Fibroblast of mammary gland (primary cell): ENCODE results near the gene MSX1.
A peak's percentile ranks its signal among the peaks of the same experiment; 100 is the strongest.

Experiments
- DNase-seq: peaks from one replicate; pipeline ENCODE4 v3.0.0-alpha.2; 2010; ENCODE audit warnings: low read depth
- H3K4me3 ChIP-seq: 2 replicates; pipeline ENCODE4 v1.5.1; 2011; ENCODE audit warnings: low read depth, mild to moderate bottlenecking, low read length, moderate library complexity; ENCODE audit not compliant: control insufficient read depth
- TF ChIP-seq, protein P1 (sequence below): conservative IDR thresholded peaks from 2 replicates; pipeline ENCODE4 v1.5.1; 2011; ENCODE audit warnings: low read depth, low read length, inconsistent platforms; ENCODE audit not compliant: control insufficient read depth, insufficient read depth

MSX1 gene

DNA sequence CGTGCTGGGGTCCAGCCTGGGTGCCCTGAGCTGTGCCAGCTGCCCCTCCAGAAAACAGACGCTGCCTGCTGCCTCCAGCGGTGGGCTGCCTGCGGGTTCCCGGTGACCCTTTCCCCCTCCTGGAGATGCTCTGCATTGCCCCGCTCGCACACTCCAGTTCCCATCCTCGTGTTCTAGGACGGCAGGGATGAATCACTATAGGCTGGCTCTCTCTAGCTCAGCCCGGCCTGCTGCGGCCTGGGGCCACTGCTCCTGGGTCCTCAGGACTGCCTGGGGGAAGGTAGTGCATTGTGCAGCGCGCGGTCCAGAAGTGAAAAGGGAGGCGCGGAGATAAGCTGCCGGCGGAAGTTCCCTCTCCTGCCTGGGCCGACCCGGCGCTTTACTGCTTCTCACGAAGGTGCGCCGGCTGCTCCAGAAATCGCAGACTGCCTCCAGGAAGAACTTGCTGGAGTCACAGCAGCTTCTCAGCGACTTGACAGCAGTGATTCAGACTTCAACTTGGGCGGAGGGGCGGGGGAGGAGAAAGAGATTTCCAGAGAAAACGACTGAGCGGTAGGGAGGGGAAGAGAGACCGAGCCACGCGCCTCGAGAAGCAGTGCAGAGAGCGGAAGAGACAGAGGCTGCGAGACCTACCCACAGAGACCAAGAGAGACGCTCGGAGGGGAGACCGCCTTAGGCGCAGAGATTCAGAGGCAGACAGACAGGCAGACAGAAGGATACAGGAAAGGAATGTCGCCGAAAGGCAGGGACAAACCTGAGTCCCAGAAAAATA, 6.7 kb upstream of the MSX1 start:
- peak overlapping the region; percentile 38 for H3K4me3 ChIP-seq
- TF ChIP-seq, protein P1, sequence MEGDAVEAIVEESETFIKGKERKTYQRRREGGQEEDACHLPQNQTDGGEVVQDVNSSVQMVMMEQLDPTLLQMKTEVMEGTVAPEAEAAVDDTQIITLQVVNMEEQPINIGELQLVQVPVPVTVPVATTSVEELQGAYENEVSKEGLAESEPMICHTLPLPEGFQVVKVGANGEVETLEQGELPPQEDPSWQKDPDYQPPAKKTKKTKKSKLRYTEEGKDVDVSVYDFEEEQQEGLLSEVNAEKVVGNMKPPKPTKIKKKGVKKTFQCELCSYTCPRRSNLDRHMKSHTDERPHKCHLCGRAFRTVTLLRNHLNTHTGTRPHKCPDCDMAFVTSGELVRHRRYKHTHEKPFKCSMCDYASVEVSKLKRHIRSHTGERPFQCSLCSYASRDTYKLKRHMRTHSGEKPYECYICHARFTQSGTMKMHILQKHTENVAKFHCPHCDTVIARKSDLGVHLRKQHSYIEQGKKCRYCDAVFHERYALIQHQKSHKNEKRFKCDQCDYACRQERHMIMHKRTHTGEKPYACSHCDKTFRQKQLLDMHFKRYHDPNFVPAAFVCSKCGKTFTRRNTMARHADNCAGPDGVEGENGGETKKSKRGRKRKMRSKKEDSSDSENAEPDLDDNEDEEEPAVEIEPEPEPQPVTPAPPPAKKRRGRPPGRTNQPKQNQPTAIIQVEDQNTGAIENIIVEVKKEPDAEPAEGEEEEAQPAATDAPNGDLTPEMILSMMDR = peak; percentile 49
- DNase-seq = peak; percentile 79

DNA sequence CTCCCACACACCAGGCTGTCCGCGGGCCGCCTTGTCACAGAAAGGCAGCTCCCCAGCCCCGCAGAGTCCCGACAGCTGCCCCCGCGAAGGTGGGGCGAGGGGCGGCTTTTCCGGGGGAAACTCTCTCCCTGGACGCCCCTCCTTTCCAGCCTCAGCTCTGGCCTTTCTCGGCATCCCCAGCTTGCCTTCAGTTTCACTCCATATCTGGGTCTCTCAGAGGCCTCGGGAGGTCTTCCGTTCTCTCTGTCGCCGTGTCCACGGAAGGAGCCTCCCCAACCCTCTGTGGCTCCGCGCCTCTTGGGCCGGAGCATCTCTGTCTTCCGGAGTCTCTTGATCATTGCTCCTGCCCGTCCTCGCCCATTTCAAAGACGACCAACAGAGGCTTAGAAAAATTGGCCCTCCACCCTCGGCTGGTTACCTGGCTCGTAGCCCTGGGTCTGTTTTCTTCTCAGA, 6.1 kb upstream of the MSX1 start:
- DNase-seq = no peak
- peak overlapping the region; percentile 38 for H3K4me3 ChIP-seq
- TF ChIP-seq, protein P1 = no peak

DNA sequence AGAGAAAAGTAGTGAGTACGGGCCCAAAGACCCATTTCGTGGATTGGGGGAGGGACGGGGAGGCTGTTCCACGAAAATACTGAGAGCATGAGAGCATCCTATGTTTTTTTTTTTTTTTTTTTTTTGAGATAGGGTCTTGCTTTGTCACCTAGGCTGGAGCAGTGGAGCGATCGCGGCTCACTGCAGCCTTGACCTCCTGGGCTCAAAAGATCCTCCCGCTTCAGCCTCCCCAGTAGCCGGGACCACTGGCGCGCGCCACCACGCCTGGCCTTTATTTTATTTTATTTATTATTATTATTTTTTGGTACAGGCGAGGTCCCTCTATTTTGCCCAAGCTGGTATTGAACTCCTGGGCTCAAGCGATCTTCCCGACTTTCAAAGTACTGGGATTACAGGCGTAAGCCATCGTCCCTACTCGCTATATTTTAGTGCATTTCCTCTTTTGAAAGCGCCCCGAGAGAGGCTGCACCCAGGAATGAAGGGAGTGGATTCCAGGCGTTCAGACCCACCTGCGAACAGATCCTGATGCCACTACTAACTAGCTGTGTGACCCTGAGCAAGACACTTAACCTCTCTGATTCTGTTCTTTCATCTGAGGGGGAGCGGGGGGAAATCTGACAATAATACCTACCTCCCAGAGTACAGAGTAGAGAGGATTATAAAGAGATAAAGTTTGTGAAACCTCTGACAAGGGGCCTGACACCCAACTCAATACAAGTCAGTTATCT, 5.4 kb upstream of the MSX1 start:
- TF ChIP-seq, protein P1 = no peak
- H3K4me3 ChIP-seq = peak overlapping the region; percentile 38
- DNase-seq = no peak

DNA sequence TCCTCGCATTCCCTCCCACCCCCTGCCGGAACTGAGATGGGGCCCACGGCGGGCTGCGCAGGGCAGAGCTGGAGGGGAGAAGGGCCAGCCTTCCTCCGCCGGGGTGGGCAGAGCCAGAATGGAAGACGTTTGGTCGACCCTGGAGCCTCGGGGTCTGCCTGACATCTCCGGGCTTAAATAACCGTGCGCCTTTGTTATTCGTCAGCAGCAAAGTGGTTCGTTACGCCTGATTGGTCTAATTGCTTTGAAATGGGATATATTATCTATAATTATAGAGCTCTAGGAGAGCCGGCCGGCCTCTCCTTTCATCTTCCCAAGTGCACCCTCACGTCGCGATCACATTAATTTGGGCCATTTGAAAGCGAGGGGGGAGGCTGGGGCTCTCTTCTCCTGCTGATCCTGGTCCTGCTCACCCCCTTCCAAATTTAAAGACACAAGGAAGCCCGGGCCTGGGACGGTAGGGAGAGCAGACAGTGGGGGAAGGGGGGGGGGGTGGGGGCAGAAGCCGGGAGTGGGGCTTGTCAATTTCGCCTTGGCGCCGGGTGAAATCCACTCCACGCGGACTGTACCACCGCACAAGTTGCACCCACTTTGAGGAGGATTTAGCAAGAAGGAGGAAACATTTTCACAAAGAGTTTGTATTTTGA, 4.7 kb upstream of the MSX1 start:
- H3K4me3 ChIP-seq = no peak overlapping the region
- TF ChIP-seq, protein P1 = no peak
- no peak for DNase-seq

DNA sequence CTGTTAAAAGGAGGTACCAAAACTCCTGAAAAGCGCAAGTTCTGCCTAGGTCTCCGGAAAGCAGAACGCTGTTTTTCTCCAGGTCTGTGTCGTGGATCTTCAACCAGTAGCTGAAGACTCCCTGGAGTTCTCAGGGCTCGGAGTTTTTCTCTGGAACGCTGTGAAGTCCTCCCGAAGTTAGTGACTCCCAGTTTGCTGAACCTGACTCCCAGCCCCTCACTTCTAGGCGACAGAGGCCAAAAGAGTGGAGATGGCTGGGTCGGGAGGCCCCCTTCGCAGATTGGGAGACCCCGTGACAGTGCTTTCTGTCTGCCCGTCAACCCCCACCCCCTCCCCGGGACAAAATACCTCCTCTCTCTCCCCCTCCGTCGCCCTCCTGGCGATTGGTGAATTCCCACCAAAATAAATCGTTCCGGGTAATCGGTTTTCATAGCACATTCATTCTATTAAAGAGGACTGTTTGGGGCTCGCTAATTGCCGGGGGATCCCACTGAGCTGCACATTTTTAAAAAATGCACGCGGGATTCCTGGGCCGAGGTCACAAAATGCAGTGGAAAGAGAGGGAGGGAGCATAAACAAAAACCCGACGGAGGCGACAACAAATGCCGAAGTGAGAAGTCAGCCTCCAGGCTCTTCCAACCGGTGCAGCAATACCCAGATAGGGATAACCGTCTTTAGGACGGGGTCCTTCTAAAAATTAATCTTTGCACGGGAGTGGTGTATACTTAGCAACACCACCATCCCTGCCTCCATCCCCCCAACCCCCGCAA, 4.0 kb upstream of the MSX1 start:
- H3K4me3 ChIP-seq = no peak overlapping the region
- no peak for DNase-seq
- TF ChIP-seq, protein P1 = no peak
